ENCODE results near the gene ROGDI. TPM values are rescaled to one million over a fixed set of nuclear protein-coding genes. Genes with fewer than 3 reads are reported as not detected.

Gene ROGDI
- polyA plus RNA-seq, 1 of the 3 experiments (the other 2 are of a cell fraction) = 33.6 TPM

GRCh38 chr16:4766875-4767628, 35.4 kb downstream of the ROGDI start, which contains the start of gene ZNF500 (continued):
- TF ChIP-seq TEAD4 (IDR thresholded peaks at IDR 0.05; ENCODE audit: borderline replicate concordance, insufficient read depth) = no peak
- no peak for TF ChIP-seq IRF3 (IDR thresholded peaks at IDR 0.05; ENCODE audit: low read depth, low read length)
- TF ChIP-seq POLR2AphosphoS5 (IDR thresholded peaks at IDR 0.05; ENCODE audit: low read depth, low read length) = peak; percentile 80
- TF ChIP-seq PBX3 (IDR thresholded peaks at IDR 0.05) = no peak
- TF ChIP-seq EZH2phosphoT487 (IDR thresholded peaks at IDR 0.05; ENCODE audit: borderline replicate concordance, low read depth) = no peak
- no peak for TF ChIP-seq GATA2 (CRISPR knock-in tag; IDR thresholded peaks at IDR 0.05)
- no peak for TF ChIP-seq RAD21 (IDR thresholded peaks at IDR 0.05; ENCODE audit: low read length)
- TF ChIP-seq RCOR1 (IDR thresholded peaks at IDR 0.05; ENCODE audit: low read length) = no peak; the same call in 1 of the 2 replicates
- no peak for TF ChIP-seq SMC3 (IDR thresholded peaks at IDR 0.05; ENCODE audit: low read depth, low read length)

GRCh38 chr16:4765511-4766474, 36.6 kb downstream of the ROGDI start:
- CTCF ChIA-PET = no interaction called here
- no peak for TF ChIP-seq CTCF (IDR thresholded peaks at IDR 0.05)
- TF ChIP-seq MEF2A (IDR thresholded peaks at IDR 0.05; ENCODE audit: borderline replicate concordance, low read depth) = no peak
- no peak for TF ChIP-seq USF2 (IDR thresholded peaks at IDR 0.05; ENCODE audit: borderline replicate concordance, low read depth, low read length)
- TF ChIP-seq POLR2AphosphoS5 (IDR thresholded peaks at IDR 0.05; ENCODE audit: low read depth, low read length) = no peak
- TF ChIP-seq SIN3A (IDR thresholded peaks at IDR 0.05; ENCODE audit: borderline replicate concordance, low read depth, low read length) = no peak
- TF ChIP-seq TCF12 (IDR thresholded peaks at IDR 0.05) = no peak
- no peak for TF ChIP-seq RXRA (IDR thresholded peaks at IDR 0.05; ENCODE audit: borderline replicate concordance, low read depth)
- no peak for TF ChIP-seq ZBTB33 (IDR thresholded peaks at IDR 0.05; ENCODE audit: borderline replicate concordance, low read depth)
- TF ChIP-seq MXI1 (IDR thresholded peaks at IDR 0.05; ENCODE audit: low read depth, low read length) = no peak
- no peak for TF ChIP-seq NFIC (IDR thresholded peaks at IDR 0.05; ENCODE audit: borderline replicate concordance)
- no peak for TF ChIP-seq ELF1 (IDR thresholded peaks at IDR 0.05)
- TF ChIP-seq RAD21 (IDR thresholded peaks at IDR 0.05; ENCODE audit: low read length) = no peak
- no peak for TF ChIP-seq FOSL2 (IDR thresholded peaks at IDR 0.05; ENCODE audit: borderline replicate concordance, low read depth)

More at GRCh38 chr16:4765511-4766474, 36.6 kb downstream of the ROGDI start:
- Histone ChIP-seq H3K4me1 (ENCODE audit: control insufficient read depth in 1 of 2, insufficient read depth in 2 of 2, low read depth in 1 of 2, low read length in 1 of 2) (peaks cover 5 to 18% of the 10 kb centered on the region in 2 experiments; a peak in 2 of 4 replicates), H3K9ac (peak overlapping the region; percentile 97), H4K20me1 (ENCODE audit: insufficient read depth) (no peaks in the 10 kb centered on the region), H3K4me3 (ENCODE audit: low read depth in 2 of 2, low read length in 1 of 2) (peak overlapping the region; percentile 71 to 94), H3K9me2 (no peaks in the 10 kb centered on the region), H2AFZ (ENCODE audit: low read depth) (no peak overlapping the region), H3K9me3 (no peaks in the 10 kb centered on the region), H3K27ac (ENCODE audit: low read depth in 2 of 2, low read length in 1 of 2) (peak overlapping the region in 1 of 2 experiments; percentile 61; a peak in 1 of 4 replicates), H3F3A (replicated peaks; ENCODE audit: insufficient read depth) (peaks cover 6% of the 10 kb centered on the region), H3K79me2 (ENCODE audit: insufficient read depth) (peaks cover 40% of the 10 kb centered on the region), H3K4me2 (peak overlapping the region; percentile 84), H3K27me3 (ENCODE audit: insufficient read depth) (no peaks in the 10 kb centered on the region), H3K36me3 (replicated peaks in 1 of 2; ENCODE audit: control insufficient read depth in 1 of 2, insufficient read depth in 2 of 2, low read length in 1 of 2) (peaks cover 5 to 25% of the 10 kb centered on the region in 2 experiments)
- POLR2A ChIA-PET = interaction anchor here (1.3 kb wide), 1 partner anchor 10 kb away, joined by 4 read pairs; no protein-coding TSS in a partner anchor
- 69% methylated on average over 19 of the region's 26 CpGs for WGBS (ENCODE audit: low lambda C conversion rate)
- no peak for DNase-seq
